Measurements from ENCODE around the gene CCDC8. TPM values are rescaled to one million over a fixed set of nuclear protein-coding genes. Genes with fewer than 3 reads are reported as not detected.
"Not testable (repeated sequence)": the region's sequence is repeated elsewhere in the genome, so short reads cannot be mapped to it uniquely, and the experiment has no call there.

CCDC8 gene
- not detected in 2 replicates for total RNA-seq

- intact Hi-C loops (cut with micrococcal nuclease): no loop called here
Observed at GRCh38 chr19:46413262-46414031, at the start of gene CCDC8. CCDC8 (minus strand) TSS chr19:46413564; CDS start chr19:46412810, 754 bp downstream.

- intact Hi-C loops (cut with micrococcal nuclease): no loop called here
Observed at GRCh38 chr19:46461537-46461936, 48.2 kb upstream of the CCDC8 start.

GRCh38 chr19:46460981-46461380 is 47.6 kb upstream of the CCDC8 start:
- intact Hi-C loops (cut with micrococcal nuclease): no loop called here

- intact Hi-C loops (cut with micrococcal nuclease): no loop called here
Observed at GRCh38 chr19:46460055-46460454, 46.7 kb upstream of the CCDC8 start.

GRCh38 chr19:46456930-46457329 is 43.6 kb upstream of the CCDC8 start:
- intact Hi-C loops (cut with micrococcal nuclease): no loop called here

GRCh38 chr19:46454244-46454643 is 40.9 kb upstream of the CCDC8 start:
- intact Hi-C loops (cut with micrococcal nuclease): no loop called here

GRCh38 chr19:46453661-46454060 is 40.3 kb upstream of the CCDC8 start:
- intact Hi-C loops (cut with micrococcal nuclease): no loop called here

GRCh38 chr19:46452186-46452585 is 38.8 kb upstream of the CCDC8 start:
- intact Hi-C loops (cut with micrococcal nuclease): no loop called here

- intact Hi-C loops (cut with micrococcal nuclease): no loop called here
Observed at GRCh38 chr19:46451352-46451751, 38.0 kb upstream of the CCDC8 start.

- intact Hi-C loops (cut with micrococcal nuclease): no loop called here
Observed at GRCh38 chr19:46450737-46451136, 37.4 kb upstream of the CCDC8 start.

- intact Hi-C loops (cut with micrococcal nuclease): no loop called here
Observed at GRCh38 chr19:46449228-46449627, 35.9 kb upstream of the CCDC8 start.

GRCh38 chr19:46448601-46449000 is 35.2 kb upstream of the CCDC8 start:
- intact Hi-C loops (cut with micrococcal nuclease): no loop called here

- intact Hi-C loops (cut with micrococcal nuclease): no loop called here
Observed at GRCh38 chr19:46447824-46448223, 34.5 kb upstream of the CCDC8 start.

- intact Hi-C loops (cut with micrococcal nuclease): no loop called here
Observed at GRCh38 chr19:46447006-46447405, 33.6 kb upstream of the CCDC8 start.

- intact Hi-C loops (cut with micrococcal nuclease): no loop called here
Observed at GRCh38 chr19:46446021-46446420, 32.7 kb upstream of the CCDC8 start.

GRCh38 chr19:46442808-46443450 is 29.6 kb upstream of the CCDC8 start:
- intact Hi-C loops (cut with micrococcal nuclease): no loop called here

- intact Hi-C loops (cut with micrococcal nuclease): no loop called here
Observed at GRCh38 chr19:46441866-46442265, 28.5 kb upstream of the CCDC8 start.

- intact Hi-C loops (cut with micrococcal nuclease): not testable (repeated sequence)
Observed at GRCh38 chr19:46435689-46436088, 22.3 kb upstream of the CCDC8 start.

GRCh38 chr19:46435009-46435408 is 21.6 kb upstream of the CCDC8 start:
- intact Hi-C loops (cut with micrococcal nuclease): no loop called here

- intact Hi-C loops (cut with micrococcal nuclease): not testable (repeated sequence)
Observed at GRCh38 chr19:46433470-46433869, 20.1 kb upstream of the CCDC8 start.

GRCh38 chr19:46431824-46432223 is 18.5 kb upstream of the CCDC8 start:
- intact Hi-C loops (cut with micrococcal nuclease): no loop called here

- intact Hi-C loops (cut with micrococcal nuclease): no loop called here
Observed at GRCh38 chr19:46429999-46430398, 16.6 kb upstream of the CCDC8 start.
